Germinal center (tissue), 1 donor: ENCODE measurements around the gene TAS1R3.

Experiments
- DNase-seq: peaks from one replicate; pipeline ENCODE4 v3.0.0; 2012; ENCODE audit warnings: mixed read lengths, low spot score

The TAS1R3 gene

GRCh38 chr1:1331068-1331965 lies at the start of gene TAS1R3:
Gene TAS1R3 (plus strand): TSS chr1:1331280. CDS start chr1:1331346, 66 bp downstream.
- peak; percentile 53 for DNase-seq

- no peak for DNase-seq
These were observed 49.4 kb upstream of the TAS1R3 start for GRCh38 chr1:1281533-1282321.

GRCh38 chr1:1282998-1283397 lies 48.1 kb upstream of the TAS1R3 start:
- no peak for DNase-seq

GRCh38 chr1:1283821-1284220 lies 47.3 kb upstream of the TAS1R3 start:
- peak; percentile 41 for DNase-seq

GRCh38 chr1:1284221-1285101 lies 46.6 kb upstream of the TAS1R3 start:
- DNase-seq, result no peak

GRCh38 chr1:1285102-1285571 lies 45.9 kb upstream of the TAS1R3 start:
- no peak for DNase-seq

GRCh38 chr1:1285611-1286311 lies 45.3 kb upstream of the TAS1R3 start:
- DNase-seq, result no peak

- no peak for DNase-seq
These were observed 44.5 kb upstream of the TAS1R3 start for GRCh38 chr1:1286313-1287261.

- DNase-seq, result no peak
These were observed 43.6 kb upstream of the TAS1R3 start for GRCh38 chr1:1287288-1288110.

- peak; percentile 73 for DNase-seq
These were observed 40.8 kb upstream of the TAS1R3 start for GRCh38 chr1:1290238-1290731.

- no peak for DNase-seq
These were observed 40.0 kb upstream of the TAS1R3 start for GRCh38 chr1:1291023-1291528.

GRCh38 chr1:1291548-1292441 lies 39.3 kb upstream of the TAS1R3 start:
- DNase-seq, result peak; percentile 78

- no peak for DNase-seq
These were observed 38.7 kb upstream of the TAS1R3 start for GRCh38 chr1:1292442-1292779.

GRCh38 chr1:1292851-1293250 lies 38.2 kb upstream of the TAS1R3 start:
- no peak for DNase-seq

GRCh38 chr1:1293263-1294249 lies 37.5 kb upstream of the TAS1R3 start:
- no peak for DNase-seq

- no peak for DNase-seq
These were observed 36.7 kb upstream of the TAS1R3 start for GRCh38 chr1:1294250-1294890.
